ENCODE results near the gene SPRY4.
"Not testable (repeated sequence)": the region's sequence is repeated elsewhere in the genome, so short reads cannot be mapped to it uniquely, and the experiment has no call there.

SPRY4 gene

GRCh38 chr5:142324871-142325724 is at the start of gene SPRY4:
Gene SPRY4 (minus strand): TSS chr5:142325021. CDS start chr5:142315108, 9,913 bp downstream.
- TF ChIP-seq POLR2A (IDR thresholded peaks at IDR 0.05; ENCODE audit: low read length) = peak; percentile 42
- TF ChIP-seq GATA1 (IDR thresholded peaks at IDR 0.05; ENCODE audit: low read depth, low read length) = no peak
- peak; percentile 92 to 94 for DNase-seq

GRCh38 chr5:142368529-142368928 is 43.7 kb upstream of the SPRY4 start:
- TF ChIP-seq POLR2A (IDR thresholded peaks at IDR 0.05; ENCODE audit: low read length) (no peak), GATA1 (IDR thresholded peaks at IDR 0.05; ENCODE audit: low read depth, low read length) (no peak)

DNA sequence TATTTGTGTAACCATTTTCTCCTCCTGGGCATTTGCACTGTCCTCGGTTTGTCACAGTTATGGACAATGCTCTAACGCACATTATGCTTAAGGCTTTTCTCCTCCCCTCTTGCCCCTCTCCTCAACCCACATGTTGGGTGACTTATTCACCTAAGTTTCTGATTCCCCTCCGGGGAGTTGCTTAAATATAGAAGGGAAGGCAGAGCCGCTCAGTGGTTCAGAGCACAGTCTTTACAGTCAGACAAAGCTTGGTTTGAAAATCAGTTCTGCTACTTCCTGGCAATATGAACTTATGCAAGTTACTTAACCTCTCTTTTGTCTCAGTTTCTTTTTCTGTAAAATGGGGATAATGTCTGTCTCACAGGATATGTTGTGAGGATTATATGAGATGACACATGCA is 41.2 kb upstream of the SPRY4 start:
- DNase-seq = no peak
- no peak for TF ChIP-seq POLR2A (IDR thresholded peaks at IDR 0.05; ENCODE audit: low read length)
- TF ChIP-seq GATA1 (IDR thresholded peaks at IDR 0.05; ENCODE audit: low read depth, low read length) = no peak

More at GRCh38 chr5:142368529-142368928, 43.7 kb upstream of the SPRY4 start:
- no peak for DNase-seq

DNA sequence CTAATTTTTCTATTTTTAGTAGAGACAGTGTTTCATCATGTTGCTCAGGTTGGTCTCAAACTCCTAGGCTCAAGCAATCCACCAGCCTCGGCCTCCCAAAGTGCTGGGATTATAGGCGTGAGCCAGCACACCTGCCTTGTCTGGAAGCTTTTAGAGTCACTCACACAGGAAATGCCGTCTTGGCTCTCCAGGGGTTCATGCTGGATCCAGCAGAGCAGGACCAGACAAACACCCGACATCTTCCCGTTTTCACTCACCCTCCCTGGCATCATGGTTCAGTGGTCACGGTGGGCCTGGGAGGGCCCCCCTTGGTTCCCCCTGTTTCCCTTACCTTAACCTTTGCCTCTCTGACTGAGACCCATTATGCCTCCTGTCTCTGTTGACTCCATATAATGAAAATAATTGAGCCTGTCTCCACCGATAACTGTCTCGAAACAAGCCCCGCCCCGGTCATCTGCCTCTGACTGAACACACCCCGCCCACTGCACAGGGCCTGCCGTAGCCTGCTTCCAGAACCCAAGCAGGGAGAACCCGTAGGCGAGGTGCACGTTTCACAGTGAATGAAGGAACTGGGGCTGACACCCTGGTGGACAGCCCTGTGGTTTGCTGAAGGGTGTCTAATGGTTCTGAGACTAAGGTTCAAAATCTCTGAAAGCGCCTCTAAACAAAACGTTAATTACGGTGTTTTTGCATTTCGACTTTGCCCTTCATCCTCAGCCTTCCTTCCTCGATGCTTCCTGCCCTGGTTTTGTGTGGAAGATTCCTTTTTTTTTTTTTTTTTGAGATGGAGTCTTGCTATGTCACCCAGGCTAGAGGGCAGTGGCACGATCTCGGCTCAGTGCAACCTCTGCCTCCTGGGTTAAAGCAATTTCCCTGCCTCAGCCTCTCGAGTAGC is 39.7 kb upstream of the SPRY4 start:
- peak; percentile 60 to 73 for DNase-seq
- TF ChIP-seq POLR2A (IDR thresholded peaks at IDR 0.05; ENCODE audit: low read length) (no peak), GATA1 (IDR thresholded peaks at IDR 0.05; ENCODE audit: low read depth, low read length) (no peak)

GRCh38 chr5:142363619-142363963 is 38.8 kb upstream of the SPRY4 start:
- DNase-seq = no peak
- TF ChIP-seq POLR2A (IDR thresholded peaks at IDR 0.05; ENCODE audit: low read length) = no peak
- TF ChIP-seq GATA1 (IDR thresholded peaks at IDR 0.05; ENCODE audit: low read depth, low read length) = no peak

GRCh38 chr5:142362193-142362592 is 37.4 kb upstream of the SPRY4 start:
- not testable (repeated sequence) for DNase-seq

DNA sequence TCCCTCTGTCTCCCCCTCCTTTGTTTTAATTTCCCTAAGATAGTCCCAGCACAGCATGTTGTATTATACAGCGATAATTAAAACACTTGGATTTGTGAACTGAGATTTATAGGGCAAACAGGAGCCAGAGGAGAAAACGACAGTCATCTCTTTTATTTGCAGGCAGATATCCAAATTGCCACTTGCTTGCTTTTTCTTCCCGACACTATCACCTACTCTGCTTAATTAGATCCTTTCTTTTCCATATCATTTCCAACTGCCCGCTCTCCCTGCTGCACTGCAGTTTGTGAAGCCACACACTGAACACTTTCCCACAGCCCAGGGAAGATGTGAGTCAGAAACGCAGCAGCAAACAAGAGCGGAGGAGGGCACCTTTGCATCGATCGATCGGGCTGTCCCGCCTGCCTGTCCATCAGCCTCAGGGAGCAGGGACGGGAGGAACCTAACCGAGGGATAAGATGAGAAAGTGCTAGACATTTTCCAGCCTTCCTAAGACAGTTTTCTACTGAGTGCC is 35.8 kb upstream of the SPRY4 start:
- no peak for TF ChIP-seq GATA1 (IDR thresholded peaks at IDR 0.05; ENCODE audit: low read depth, low read length)
- no peak for TF ChIP-seq POLR2A (IDR thresholded peaks at IDR 0.05; ENCODE audit: low read length)

GRCh38 chr5:142360051-142360498 is 35.3 kb upstream of the SPRY4 start:
- TF ChIP-seq GATA1 (IDR thresholded peaks at IDR 0.05; ENCODE audit: low read depth, low read length) (no peak), POLR2A (IDR thresholded peaks at IDR 0.05; ENCODE audit: low read length) (no peak)

More for the DNA sequence above, 35.8 kb upstream of the SPRY4 start:
- no peak for DNase-seq

GRCh38 chr5:142358648-142359047 is 33.8 kb upstream of the SPRY4 start:
- no peak for TF ChIP-seq GATA1 (IDR thresholded peaks at IDR 0.05; ENCODE audit: low read depth, low read length)
- TF ChIP-seq POLR2A (IDR thresholded peaks at IDR 0.05; ENCODE audit: low read length) = no peak

More at GRCh38 chr5:142360051-142360498, 35.3 kb upstream of the SPRY4 start:
- DNase-seq = no peak

GRCh38 chr5:142358121-142358520 is 33.3 kb upstream of the SPRY4 start:
- TF ChIP-seq POLR2A (IDR thresholded peaks at IDR 0.05; ENCODE audit: low read length) (no peak), GATA1 (IDR thresholded peaks at IDR 0.05; ENCODE audit: low read depth, low read length) (no peak)
- DNase-seq = no peak

More at GRCh38 chr5:142358648-142359047, 33.8 kb upstream of the SPRY4 start:
- no peak for DNase-seq

DNA sequence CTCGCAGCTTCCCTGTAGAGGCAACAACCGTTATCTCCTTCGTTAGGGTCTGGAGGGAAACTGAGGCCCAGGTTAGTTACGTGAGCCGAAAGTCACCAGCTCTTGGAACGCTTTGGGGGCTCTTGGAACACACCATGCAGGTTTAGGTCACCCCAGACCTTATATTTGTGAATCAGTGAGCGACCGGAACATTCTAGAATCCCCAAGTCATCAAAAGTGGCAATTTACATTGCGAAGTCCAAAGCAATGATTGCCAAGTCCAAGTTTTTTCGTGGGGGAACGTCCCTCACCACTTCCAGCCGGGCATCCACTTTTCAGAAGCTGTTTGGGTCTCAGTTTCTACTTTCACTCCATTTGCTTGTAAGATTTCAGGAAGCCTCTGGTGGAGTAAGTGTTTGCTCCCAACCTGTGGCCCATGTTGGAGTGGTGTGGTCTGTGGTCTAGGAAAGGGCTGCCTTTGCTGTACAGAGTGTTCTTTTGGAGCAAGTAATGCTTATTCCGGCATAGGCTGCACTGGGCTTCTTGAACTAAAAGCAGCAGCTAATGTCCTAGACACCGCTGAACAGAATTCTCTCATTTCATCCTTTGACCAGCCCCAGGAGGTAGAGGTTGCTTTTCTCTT is 32.8 kb upstream of the SPRY4 start:
- no peak for DNase-seq
- TF ChIP-seq GATA1 (IDR thresholded peaks at IDR 0.05; ENCODE audit: low read depth, low read length) = no peak
- TF ChIP-seq POLR2A (IDR thresholded peaks at IDR 0.05; ENCODE audit: low read length) = peak; percentile 5

GRCh38 chr5:142356716-142357468 is 32.1 kb upstream of the SPRY4 start:
- peak; percentile 28 for DNase-seq
- TF ChIP-seq POLR2A (IDR thresholded peaks at IDR 0.05; ENCODE audit: low read length) = peak; percentile 35
- no peak for TF ChIP-seq GATA1 (IDR thresholded peaks at IDR 0.05; ENCODE audit: low read depth, low read length)

DNA sequence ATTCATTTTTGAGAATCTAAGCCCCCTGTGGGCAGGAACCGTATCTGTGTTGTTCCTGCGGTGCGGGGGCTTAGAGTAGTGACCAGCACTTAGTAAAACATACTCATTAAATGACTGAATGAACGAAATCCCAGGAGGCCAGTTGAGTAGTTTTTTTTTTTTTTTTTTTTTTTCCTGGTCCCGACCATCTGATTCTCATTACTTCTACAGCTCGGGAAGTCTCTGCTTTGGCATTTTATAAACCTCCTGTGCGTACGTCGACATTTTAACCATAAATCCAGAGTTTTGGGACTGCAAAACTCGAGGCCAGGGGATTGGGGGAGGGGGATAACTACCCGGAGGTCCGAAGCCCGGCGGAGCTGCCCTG is 31.5 kb upstream of the SPRY4 start:
- TF ChIP-seq GATA1 (IDR thresholded peaks at IDR 0.05; ENCODE audit: low read depth, low read length) (no peak), POLR2A (IDR thresholded peaks at IDR 0.05; ENCODE audit: low read length) (no peak)
- no peak for DNase-seq
